GM19395 (cell line): ENCODE results near the gene GFER.
"Not testable (repeated sequence)": the region's sequence is repeated elsewhere in the genome, so short reads cannot be mapped to it uniquely, and the experiment has no call there.

Experiments used
- ATAC-seq: cut with Tn5 transposase; IDR thresholded peaks from one replicate; pipeline ENCODE4 v1.9.1; 2021; ENCODE audit warnings: mild to moderate bottlenecking, moderate library complexity; ENCODE audit not compliant: unreplicated experiment

GFER gene

DNA sequence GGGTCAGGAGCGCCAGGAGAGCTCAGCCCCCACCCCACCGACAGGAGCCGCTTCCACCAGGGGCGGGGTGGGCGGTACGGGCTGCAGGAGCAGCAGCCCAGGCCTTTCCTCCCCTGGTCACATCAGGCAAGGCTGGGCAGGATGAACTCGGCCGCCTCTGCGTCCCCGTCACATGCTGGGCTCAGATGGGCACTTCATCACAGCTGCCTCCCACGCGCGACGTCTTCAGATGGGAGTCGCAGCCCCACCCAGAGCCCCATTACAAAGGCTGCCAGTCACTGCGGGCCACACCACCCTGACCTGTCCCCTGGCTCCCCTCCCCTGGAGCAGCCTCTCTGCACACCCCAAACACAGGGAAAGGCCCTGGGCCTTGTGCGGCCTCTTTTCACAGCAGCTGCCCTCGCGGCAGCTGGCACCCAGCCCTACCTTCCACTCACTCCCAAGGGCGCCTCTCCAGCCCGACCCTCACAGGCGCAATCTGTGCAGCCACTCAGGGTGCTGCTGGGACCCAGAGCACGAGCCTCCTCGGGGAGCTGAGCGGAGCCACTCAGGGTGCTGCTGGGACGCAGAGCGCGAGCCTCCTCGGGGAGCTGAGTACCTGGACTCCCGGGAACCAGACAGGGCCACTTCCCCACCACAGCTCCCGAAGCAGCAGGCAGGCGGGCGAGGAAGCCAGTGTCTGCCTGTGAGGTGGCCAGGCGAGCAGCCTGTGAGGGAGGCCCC lies 21.0 kb downstream of the GFER start:
- no peak for ATAC-seq

DNA sequence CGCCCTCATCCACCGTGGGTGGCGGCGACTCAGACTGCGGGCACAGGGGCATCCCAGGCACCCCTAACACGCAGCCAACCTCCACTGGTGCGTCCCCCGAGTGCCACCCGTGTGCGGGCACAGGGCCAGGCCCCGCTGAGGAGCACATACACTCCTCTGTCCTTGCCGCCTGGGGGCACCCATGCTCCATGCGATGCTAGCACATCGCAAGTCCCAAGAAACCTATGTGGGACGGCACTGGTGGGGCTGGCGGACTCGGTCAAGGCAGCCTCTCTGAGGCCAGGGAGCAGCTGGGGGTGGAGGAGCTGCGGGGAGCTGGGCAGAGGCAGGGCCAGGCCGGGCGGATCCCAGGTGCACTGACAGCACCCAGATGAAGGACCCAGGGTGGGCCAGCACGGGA lies 21.7 kb downstream of the GFER start:
- no peak for ATAC-seq

DNA sequence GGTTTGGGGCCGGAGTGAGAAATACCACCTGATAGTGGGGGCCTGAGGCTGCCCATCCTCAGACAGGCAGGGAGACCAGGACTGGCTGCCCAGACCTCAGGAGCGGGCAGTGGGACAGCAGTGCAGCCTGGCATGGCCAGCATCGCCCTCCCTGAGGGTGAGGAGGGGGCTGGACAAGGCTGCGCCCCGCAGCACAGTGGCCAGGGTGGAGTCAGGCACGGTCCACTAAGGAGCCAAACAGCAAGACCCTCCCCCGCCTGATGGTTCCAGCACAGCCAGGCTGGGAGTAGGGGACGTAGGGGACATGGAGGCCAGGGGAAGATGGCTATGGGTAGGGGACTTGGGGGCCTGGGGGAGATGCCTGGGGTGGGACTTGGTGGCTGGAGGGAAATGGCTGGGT lies 22.3 kb downstream of the GFER start:
- ATAC-seq = no peak

DNA sequence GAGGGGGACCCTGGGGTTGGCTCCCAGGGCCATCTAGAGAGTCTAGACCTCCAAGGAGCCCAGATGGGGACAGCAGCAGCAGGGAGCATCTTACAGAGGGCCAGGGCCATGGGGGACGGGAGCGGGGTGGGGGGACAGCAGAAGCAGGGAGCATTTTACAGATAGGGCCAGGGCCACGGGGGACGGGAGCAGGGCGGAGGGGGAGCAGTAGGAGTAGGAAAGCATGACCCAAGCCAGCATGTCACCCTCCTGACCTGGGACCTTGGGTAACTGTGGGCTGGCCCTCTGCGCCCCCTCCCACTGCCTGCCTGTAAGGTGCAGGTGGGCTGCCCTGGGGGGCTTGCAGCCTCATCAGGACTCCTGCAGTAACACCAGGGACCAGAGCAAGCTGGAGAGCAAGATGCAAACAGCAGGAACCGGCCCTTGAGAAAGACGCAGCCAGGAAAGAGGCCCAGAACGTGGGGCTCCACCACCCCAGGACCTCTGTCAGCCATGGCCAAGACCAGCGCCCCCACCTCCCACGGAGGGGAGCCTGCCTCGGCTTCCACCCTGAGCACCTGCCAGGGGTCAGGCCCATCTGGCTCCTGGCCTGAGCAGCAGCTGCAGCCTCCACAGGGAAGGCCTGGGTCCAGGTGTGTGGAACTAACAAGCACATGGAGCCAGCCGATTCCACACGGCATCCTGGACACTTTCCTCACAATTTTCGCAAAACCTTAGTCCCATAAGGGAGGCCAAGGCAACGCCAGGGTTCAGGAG lies 23.3 kb downstream of the GFER start:
- no peak for ATAC-seq

DNA sequence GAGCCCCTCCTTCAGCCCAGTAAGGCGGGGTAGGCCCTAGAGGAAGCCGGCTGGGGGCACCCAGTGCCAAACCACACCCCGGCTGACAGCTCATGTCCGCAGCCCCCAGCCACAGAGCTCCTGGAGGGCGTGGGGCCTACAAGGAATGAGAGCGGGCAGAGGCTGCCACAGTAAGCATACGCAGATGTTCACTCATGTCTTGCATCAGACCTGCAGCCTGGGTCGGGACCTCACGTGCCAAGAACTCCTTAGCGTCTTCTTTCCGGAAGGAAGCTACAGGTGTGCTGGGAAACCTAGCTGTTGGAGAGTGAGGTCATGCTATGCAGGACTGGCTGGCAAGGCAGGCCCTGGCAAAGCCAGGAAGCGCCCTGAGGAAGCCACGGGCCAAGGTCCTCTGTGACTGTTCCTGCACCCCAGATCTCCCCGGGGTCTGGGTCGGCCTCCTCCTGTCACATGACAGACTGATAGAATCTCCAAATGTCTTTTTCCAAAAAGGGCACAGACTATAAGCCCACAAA lies 24.1 kb downstream of the GFER start:
- ATAC-seq = no peak

DNA sequence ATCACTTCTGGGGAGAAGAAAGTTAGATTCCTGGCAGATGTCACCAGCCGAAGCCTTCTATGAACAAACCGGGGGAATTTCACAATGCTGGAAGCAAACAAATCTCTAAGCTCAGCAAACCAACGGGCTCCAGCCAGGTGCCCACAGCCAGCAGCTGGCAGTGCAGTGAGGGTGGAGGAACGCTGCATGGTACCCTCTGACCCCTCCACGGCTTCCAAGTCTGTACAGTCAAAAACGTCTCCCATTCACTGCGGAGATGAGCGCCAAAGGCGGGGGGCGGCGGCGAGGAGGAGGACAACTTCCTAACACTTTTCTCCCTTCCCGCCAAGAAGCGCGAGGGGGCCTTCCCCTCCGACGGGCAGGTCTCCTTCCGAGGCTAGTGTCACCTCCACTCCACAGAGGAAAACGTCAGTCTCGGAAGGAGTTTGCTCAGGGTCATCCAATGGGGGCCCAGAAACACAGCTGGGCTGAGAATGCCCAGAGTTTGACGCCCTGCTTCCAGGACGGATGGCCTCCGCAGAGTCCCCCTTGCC lies 24.7 kb downstream of the GFER start:
- ATAC-seq = no peak

DNA sequence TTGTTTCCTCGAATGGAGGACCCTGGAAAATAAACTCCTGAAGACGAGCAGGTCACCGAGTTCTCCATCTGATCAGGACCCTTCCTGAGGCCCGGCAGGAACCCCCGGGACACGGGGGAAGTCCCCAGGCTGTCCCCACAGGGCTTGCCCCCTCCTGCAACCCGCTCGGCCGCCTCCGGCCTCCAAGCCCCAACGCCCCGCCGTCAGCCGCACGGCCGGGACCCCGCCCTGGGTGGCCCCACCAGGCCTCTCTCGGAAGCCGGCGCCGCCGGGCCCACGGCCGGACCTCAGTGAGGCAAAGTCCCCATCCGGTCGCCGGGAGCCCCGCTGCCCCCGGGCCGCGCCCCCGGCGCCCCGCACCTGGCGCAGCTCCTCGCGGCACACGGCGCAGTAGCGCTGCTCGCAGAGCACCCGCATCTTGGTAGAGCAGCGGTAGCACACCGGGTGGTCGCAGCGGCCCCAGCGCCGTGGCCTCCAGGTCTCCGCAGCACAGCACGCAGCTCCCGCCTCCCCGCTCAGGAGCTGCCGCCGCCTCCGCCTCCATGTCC lies 25.2 kb downstream of the GFER start:
- ATAC-seq = peak; percentile 47

DNA sequence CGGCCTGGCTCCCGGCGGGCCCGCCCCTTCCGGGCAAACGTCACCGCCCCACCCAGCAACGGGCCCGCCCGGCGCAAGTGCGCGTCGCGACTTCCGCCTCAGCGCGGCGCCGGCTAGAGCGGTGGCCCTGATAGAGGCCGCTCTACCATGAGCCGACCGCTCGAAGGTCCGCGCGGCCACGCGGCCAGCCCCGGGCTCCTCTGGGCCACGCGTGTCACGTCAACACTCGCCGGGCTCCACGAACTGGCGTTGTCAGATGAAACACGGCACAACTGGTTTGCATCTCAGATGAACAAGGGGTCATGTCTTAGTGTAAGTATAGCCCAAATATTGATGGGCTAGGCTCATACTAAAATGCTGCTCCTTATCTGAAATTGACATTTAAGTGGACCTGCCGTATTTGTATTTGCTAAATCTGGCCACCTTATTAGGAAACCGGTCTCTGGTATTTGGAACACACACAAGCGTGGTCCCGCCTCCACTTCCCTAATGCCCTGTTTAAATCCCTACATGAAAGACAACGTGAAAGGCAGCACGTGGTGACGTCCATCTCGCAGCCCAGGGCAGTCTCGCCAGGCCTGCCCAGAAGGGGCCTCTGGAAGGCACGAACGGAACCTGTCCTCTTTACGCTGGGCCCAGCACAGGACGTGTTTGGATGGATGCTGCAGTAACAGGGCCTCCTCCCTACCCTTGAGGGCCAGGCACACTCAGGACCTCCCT lies 26.0 kb downstream of the GFER start, which contains the start of gene ZNF598:
ZNF598 (minus strand) TSS at position 31 of the 720 bp plus-strand sequence.
- peak; percentile 67 for ATAC-seq

DNA sequence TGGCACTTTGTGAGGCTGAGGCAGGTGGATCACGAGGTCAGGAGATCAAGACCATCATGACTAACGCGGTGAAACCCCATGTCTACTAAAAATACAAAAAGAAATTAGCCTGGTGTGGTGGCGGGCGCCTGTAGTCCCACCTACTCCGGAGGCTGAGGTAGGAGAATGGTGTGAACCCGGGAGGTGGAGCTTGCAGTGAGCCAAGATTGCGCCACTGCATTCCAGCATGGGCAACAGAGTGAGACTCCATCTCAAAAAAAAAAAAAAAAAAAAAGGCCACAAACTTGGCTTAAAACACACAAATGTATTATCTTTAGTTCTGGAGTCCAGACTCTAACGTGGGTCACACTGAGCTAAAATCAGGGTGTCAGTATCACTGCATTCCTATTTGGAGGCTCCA lies 27.7 kb downstream of the GFER start:
- ATAC-seq = not testable (repeated sequence)

DNA sequence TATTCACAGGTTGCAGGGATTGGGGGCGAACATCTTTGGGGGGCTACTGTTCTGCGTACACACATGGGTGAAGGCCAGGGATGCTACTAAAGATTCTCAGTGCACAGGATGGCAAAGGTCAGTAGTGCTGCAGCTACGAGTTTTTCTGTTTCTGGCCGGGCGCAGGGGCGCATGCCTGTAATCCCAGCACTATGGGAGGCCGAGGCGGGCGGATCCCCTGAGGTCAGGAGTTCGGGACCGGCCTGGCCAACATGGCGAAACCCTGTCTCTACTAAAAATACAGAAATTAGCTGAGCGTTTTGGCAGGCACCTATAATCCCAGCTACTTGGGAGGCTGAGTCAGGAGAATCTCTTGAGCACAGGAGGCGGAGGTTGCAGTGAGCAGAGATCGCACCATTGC lies 29.5 kb downstream of the GFER start:
- no peak for ATAC-seq

DNA sequence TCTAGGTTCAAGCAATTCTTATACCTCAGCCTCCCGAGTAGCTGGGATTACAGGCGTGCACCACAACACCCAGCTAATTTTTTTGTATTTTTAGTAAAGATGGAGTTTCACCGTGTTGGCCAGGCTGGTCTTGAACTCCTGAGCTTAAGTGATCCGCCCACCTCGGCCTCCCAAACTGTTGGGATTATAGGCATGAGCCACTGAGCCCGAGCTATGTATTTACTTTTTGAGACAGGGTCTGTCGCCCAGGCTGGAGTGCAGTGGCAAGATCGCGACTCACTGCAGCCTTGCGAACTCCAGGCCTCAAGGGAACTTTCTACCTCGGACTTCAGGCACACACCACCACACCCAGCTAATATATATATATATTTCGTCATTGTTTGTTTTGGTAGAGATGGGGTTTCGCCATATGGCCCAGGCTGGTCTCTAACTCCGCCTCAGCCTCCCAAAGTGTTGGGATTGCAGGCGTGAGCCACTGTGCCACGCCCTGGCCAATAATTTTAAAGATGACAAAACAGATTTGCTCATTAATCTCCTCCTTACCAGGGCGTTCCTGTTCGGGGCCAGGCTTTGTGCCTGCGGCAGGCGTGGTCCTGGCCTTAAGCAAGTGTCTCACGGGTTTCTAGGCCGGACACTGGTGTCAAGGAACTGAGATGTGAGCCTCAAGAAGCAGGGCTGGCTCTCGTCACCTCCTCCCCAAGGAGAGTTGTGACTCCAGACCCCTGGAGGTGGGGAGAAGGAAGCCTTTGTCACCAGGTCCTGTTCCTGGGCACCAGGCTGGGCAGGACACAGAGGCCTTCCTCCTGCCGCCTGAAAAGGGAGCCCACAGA lies 31.3 kb downstream of the GFER start:
- no peak for ATAC-seq

DNA sequence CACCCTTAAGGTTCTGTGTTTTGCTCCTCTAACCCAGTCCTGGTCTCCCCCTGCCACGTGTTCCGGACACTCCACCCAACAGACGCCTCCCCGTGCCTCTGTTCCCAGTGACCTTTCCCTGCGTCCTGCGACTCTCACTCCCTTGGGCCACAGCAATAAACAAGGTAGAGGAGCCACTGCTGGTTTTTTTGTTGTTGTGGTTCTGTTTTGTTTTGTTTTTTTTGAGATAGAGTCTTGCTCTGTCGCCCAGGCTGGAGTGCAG lies 31.9 kb downstream of the GFER start:
- no peak for ATAC-seq

DNA sequence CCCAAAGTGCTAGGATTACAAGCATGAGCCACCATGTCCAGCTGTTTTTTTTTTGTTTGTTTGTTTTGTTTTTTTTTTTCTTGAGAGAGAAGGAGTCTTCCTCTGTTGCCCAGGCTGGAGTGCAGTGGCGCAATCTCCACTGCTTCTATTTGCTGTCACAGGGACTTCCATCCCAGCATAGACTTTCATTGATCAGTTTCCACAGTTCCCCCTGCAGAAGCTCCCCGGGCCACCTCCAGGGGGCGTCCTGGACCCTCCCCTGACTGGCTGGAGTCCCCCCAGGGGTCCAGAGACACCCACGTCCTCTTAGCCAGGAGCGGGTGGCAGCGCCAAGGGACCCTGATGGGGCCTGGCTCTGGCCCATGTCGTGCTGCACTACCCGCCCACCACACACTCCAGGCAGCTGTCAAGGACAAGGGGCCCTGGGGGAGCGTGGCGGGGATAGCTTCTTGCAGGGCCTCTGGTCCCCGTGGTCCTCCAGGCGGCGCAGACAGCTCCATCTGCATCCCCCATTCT lies 32.5 kb downstream of the GFER start:
- ATAC-seq = no peak

DNA sequence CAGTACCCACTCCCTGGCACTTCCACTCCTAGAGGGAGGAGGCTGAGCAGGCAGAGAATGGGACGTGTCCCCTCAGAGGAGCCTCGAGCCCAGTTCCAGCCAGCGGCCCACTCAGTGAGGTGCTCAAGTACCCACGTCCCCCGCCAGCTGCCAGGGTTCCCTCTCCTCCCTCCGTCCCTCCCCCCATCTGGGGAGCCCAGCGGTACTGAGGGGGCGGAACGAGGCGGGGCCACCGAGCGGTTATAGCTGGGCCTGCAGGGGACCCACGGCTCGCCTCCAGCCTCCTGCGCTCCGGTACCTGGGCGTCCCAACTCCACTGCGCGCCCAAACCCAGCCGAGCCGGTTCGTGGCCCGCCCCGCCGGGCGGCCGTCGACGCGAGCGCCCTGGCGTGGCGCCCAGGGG lies 35.5 kb downstream of the GFER start, which contains the start of gene NPW:
NPW (plus strand) TSS at position 268 of the 403 bp plus-strand sequence.
- no peak for ATAC-seq

DNA sequence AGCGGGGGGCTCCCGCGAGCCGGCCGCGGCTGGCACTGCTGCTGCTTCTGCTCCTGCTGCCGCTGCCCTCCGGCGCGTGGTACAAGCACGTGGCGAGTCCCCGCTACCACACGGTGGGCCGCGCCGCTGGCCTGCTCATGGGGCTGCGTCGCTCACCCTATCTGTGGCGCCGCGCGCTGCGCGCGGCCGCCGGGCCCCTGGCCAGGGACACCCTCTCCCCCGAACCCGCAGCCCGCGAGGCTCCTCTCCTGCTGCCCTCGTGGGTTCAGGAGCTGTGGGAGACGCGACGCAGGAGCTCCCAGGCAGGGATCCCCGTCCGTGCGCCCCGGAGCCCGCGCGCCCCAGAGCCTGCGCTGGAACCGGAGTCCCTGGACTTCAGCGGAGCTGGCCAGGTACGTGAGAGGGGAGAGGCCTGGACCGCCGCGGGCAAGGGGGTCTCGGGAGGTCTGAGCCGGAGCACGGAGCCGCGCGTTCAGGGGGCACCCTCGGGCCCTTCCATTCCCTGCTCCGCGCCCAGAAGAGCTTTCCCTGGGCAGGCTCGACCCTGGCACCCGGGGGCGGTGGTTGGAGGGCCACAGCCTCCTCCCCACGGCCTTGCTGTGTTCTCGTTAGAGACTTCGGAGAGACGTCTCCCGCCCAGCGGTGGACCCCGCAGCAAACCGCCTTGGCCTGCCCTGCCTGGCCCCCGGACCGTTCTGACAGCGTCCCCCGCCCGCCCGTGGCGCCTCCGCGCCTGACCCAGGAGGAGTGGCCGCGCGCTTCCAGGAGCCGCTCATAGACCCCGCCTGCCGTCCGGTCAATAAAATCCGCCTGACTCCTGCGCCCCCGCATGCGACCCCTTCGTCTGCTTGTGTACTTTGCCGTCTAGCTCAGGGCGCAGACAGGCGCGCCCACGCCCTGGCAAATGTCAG lies 36.2 kb downstream of the GFER start:
- no peak for ATAC-seq

DNA sequence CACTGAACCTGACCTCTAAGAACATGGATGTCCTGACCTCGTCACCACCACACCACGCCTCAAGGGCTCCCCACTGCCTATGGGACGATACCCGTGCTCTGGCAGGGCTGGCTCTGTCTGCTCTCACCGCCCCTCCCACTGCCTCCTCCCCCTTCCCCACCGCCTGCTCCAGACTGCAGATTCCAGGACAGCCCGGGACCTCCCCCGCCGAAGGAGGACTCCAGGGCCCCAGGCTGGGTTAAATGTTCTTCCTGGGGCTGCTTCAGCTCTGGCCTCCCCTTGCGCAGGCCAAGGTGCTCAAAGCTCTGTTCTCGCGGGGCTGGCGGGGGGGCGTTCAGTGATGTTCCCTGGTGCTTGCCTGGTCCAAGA lies 38.7 kb downstream of the GFER start:
- ATAC-seq = peak; percentile 12

DNA sequence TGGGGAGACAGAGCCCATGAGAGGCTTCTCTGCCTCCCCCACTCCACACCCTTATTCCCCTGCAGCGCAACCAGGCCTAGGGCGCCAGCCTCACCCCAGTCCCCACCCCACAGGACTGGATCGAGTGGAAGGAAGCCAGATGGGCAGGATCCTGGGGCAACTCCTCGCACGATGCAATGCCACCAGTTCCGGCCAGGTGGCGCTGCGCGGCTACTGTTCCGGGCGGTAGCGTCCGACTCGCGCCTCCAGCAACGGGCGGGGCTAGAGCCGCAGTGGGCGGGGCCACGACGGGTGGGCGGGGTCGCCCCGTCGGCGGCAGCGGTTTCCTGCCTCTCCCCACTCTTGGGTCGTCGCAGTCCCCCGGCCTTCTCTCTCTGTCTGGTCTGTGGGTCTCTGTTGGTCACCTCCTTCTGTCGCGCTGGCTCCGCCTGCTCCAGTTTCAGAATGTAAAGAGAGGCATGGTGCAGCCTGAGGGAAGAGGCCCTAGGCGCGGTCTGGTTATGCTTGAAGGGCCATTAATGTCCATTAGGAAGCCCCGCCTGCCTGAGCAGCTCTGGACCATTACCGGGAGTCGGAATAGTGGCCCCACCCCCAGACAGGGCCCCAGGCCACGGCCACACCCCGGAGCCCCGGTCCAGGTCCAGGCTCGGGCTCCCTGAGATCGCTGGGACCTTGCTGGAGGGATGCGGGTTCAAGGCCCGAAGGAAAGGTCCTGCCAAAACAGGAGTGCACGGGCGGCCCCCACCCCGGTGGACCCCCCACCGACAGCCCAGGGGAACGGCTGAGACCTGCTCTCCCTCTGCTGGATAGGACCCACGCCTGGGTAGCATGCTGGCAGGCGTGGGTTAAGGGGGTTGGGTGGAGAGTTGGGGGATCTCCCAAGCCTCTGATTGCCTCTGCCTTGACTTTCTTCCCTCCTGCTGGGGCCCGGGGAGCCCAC lies 39.4 kb downstream of the GFER start:
- peak; percentile 80 for ATAC-seq

DNA sequence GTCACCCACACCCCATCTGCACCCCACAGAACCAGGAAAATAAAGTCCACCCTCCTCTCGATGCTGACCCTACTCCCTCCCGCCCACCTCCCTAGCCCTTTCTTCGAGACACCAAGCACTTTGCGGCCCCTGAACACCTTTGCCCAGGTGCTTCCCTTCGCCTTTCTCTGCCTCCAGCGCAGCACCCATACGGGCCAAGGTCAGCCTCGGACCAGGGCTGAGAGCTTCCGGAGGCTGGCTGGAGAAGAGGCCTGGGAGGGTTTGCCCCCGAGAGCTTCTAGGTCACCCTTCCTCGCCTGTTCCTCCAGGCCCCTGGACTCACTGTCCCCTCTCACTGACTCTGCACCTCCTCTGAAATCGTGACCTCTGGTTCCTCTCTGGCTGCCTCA lies 40.0 kb downstream of the GFER start:
- no peak for ATAC-seq
